Anterior cingulate cortex (tissue), 58 donors: Measurements from ENCODE around the gene ZNF831.

Experiments
- DNase-seq, 58 donors: peaks; one replicate each; lab custom pipeline; 2025; lab: John Stamatoyannopoulos, UW

Gene ZNF831

DNA sequence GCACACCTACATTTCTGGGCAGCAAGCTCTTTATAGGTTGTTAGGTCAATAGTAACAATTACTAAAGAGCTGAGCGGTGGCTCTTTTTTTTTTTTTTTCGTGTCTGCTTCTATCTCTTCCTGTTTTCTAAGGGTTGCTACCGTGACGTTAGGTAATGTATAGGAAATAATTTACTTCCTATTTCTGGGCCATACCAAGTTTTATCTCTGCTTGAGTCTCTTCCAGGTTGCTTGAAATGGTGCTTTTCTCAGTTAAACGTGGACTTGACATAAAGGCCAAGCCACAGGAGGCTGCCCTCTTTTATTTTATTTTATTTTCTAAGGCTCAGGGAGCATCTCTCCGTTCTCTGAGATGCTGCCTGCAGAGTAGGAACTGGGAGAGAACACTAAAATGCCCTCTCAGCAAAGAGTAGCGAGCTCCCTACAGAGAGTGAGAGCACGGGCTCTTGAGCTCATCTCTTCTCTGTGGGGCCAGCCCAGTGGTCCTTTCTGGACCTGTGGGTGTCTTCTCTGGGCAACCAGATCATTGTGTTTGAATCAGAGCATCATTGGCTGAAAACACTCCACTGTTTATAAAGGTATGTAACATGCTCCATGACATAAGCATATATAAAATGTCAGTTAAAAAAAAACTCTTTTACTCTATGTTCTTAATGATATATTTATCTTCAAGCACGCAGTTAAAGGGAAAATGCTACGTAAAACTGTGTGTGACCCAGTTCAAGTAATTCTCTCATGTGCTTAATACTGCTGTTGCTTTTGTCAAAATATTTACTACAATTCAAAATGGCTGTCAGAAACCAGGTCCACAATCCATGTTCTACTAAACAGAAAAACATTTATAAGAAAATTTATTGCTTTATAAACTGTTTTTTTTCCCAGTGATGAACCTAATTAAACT, at the start of gene ZNF831:
ZNF831 (plus strand) TSS at position 191 of the 900 bp plus-strand sequence. CDS start 27,199 bp downstream, outside the sequence.
- no peak for DNase-seq

DNA sequence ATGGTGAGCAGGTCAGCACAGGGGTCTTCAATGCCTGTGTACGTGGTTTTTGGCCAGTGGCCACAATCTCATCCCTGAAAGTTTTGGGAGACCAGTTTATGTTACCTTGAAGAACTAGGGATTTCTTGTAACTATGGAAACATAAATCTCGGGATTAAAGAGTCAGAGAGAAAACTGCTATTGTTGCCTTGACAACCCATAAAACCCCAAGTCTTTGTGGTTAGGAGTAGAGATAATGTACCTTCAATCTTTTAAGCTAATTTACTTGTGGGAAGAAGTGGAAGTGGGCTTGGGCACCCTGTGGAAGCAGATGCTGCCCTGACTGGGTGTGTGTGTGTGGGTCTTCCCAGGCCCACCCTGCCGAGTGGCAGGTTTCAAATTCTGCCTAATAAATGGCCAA, 46.1 kb upstream of the ZNF831 start:
- DNase-seq, result no peak

- DNase-seq, result no peak
Measured at GRCh38 chr20:59118855-59119254, 44.8 kb upstream of the ZNF831 start.

DNA sequence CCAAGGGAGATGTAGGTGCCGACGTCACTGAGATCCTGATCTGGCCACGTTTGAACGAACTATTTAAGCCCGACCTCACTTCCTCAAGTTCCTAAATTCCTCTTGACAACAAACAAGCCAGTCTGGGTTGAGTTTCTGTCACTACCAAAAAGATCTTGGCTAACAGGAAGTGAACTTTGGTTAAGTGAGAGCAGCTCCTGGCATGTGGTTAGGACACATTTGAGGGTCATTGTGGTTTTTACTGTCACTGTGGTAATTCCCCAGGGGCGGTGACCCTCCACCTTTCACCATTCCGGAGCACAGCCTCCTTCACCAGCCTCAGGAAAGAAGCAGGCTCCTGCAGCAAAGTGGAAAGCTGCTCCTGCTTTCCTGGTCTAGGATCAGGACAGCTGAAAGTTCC, 43.1 kb upstream of the ZNF831 start:
- DNase-seq, result no peak

GRCh38 chr20:59120919-59121318, 42.7 kb upstream of the ZNF831 start:
- DNase-seq, result no peak

GRCh38 chr20:59121714-59122565, 41.7 kb upstream of the ZNF831 start:
- DNase-seq, result no peak

DNA sequence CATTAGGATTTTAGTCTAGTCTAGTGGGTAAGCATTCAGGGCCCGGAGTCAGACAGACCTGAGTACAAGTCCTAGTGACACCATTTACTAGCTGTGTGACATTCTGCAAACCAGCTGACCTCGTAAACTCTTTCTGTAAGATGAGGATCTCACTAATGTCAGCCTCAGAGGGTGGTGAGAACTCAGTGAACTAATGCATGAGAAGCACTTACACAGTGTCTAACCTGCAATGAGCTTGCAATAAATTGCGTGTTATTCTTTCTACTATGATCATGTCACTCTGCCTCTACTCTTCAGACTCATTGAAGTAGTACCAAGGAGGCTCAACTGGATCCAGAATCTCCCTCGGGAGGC, 41.1 kb upstream of the ZNF831 start:
- no peak for DNase-seq

GRCh38 chr20:59123011-59123677, 40.5 kb upstream of the ZNF831 start:
- DNase-seq, result no peak

DNA sequence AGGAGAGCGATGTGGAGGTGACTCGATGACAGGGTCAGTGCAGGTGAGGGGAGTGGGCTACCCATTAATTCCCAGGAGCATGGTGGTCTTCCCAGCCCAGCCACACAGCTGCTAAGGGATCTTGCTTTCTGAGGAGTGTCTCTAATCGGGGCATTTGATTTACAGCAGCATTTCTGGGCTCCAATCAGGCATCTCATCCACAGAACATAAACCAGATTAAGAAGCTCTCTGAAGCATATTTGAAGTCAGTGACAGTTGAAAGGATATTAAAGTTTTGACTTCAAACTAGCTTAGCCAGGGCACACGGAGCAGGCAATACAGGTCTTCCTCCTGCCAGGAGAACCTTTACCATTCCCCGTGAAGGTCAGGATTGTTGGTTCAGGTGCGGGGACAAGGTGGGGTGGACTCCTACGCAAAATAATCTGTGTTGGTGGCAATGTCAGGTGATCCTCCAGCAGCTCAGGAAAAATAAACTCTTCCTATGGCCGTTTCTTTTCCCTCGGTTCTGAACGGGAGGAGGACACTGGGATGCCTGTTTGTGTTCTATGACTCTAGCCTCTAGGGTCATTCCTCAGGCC, 39.9 kb upstream of the ZNF831 start:
- DNase-seq, result no peak

GRCh38 chr20:59124296-59125029, 39.2 kb upstream of the ZNF831 start:
- no peak for DNase-seq

DNA sequence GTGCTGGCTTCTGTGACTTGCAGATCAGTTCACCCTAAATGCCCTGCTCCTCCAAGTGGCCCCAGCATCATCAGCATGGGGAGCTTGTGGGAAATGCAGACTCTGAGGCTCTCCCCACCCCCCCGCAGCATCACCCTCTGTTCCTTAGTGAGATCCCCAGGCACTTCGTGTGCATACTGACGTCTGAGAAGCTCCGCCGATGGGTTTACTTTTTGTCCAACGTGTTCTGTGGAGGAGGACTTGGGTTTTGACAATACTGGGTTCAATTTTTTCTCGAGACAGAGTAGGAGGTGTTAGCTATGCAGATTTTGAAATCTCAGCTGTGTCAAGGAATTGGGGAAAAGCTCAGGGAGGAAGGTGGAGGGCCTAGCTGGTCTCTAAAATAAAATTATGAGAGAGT, 38.3 kb upstream of the ZNF831 start:
- no peak for DNase-seq

- no peak for DNase-seq
Measured at GRCh38 chr20:59125836-59126235, 37.8 kb upstream of the ZNF831 start.

DNA sequence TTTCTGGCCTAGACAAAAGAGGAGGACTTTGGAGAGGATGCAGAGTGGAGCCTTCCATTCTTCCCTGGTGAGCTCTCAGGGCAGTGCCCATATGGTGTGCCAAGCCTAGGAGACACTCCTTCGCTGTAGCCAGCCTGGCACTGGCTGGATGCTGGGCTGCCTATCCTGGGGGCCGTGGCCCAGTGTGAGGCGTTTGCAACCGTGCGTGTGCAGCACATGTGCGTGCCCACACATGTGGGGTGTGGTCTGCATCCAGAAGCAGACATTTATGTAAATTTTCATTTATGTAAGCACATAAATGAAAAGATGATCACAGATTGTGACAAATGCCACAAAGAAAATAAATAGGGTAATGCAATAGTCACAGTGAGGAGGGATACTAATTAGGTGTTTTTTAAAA, 35.8 kb upstream of the ZNF831 start:
- DNase-seq, result no peak

DNA sequence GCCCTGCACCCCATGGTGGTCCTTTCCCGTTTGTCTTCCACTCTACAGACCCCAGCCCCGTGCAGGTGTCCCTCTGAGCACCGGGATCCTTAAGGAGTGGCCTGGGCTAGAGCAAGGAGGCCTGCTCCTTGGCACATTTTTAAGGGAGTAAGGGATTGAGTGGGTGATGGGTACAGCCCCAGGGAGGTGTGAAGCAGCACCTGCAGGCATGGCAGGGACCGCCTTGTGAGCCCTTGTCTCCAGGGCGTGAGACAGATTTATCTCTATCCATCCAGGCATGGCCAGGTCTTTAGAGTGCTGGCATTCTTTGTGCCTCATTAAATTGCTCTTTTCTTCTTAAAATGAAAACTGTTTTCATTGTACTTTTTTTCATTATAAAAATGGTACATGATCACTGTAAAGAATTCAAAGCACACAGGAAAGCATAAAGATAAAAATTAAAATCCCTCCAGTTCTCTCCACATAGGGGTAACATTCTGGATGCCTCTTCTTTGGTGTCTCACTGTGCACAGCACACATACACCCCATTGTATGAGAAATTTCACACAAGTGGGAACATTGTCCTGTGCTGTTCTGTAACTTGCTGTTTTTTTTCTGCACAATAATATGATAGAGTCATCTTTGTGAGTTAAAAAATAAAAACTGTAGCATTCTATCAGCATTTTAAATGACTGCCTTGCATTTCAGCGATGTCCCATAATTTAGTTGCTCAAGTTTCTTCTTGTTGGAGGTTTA, 31.9 kb upstream of the ZNF831 start:
- DNase-seq, result peak in 3 of 58 donors; percentile 11 to 20 (median 19)

DNA sequence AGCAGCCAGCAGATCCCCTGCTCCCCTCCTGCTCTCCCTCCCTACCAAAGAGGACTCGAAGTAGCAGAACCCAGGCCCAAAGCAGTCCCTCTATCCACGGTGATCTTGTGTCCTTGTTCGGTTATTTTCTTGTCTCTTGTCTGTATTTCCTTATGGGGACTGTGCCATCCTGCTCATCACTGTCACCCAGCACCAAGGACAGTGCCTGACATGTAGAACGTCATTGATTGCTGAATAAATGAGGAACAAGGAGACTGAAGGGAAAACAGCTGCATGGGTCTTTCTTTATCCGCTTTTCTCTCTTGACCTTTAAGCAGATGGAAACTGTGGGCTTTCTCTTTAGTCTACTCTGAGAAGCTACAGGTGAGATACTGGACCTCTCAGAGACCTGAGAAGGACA, 29.4 kb upstream of the ZNF831 start:
- DNase-seq, result no peak

- DNase-seq, result no peak
Measured at GRCh38 chr20:59135093-59135492, 28.5 kb upstream of the ZNF831 start.

DNA sequence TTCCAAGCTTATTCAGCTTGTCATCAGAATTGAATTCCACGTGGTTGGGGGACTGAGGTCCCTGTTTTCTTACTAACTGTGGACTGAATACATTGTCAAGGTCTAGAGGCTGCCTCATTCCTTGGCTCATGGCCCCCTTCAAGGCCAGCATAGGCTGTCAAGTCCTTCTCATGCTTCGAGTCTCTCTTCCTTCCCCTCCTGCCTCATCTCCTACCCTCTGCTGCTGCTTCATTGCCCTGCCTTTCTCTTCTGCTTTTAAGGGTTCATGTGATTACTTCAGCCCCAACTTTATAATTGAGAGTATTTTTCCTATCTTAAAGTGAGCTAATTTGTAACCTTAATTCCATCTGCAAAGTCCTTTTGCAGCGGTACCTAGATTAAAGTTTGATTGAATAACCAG, 27.6 kb upstream of the ZNF831 start:
- no peak for DNase-seq

DNA sequence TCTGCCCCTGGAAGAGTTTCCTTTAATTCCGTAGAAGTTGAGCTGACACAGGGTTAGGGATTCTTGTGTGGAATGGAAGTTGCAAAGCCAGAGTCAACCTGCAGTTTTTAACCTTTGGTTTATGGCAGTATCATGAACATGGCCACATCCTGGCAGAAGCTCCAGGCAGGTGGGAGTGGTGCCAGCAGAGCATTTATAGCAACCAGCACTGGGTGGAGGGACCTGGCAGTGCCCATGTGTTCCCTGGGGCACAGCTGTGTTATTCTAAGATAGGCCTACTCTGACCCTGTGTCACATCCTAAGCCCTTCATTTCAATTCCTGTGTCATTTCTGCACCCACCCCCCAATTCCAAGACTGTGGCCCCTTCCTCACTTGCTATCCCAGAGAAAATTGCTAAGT, 26.1 kb upstream of the ZNF831 start:
- no peak for DNase-seq

DNA sequence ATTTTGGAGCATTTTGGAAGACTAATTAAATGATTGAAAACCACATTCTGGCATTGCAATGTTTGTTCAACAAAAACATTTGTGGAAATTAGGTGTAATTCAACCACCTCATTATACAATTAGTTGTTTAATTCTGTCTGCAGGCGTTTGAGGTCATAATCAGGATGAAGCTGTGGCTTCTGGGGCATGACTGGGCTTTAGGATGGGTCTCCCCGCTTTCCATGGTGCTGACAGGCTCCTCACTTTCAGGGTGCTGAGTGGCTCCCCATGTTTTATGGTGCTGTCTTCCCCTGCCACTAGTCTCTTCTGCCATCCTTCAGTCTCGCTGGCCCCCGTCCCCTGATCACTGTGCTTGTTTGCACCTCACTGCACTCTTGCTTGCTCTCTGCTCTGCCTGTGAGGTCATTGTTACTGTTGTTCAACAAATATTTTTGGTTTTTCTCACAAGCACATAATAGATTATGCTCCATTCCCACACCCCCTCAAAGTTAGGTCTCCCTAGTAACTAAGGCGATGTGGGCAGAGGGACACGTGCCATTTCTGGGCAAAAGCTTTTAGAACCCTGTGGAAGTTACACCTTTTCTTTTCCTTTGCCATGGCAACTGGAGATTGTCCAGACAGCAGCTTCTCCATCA, 25.4 kb upstream of the ZNF831 start:
- no peak for DNase-seq
